IMR-90 (cell line): Measurements from ENCODE around the gene AKNA. TPM values are rescaled to one million over a fixed set of nuclear protein-coding genes. Genes with fewer than 3 reads are reported as not detected.

ENCODE experiments used
- ATAC-seq: fragments of 200-7000 bp; cut with Tn5 transposase; 2 replicates; pipeline ENCODE4 v1.9.1; 2020; ENCODE audit warnings: low read depth, mild to moderate bottlenecking, moderate library complexity
- BruUV-seq: library from RNA; stranded (reverse); fragments of 400-500 nt; replicated peaks from 2 replicates; lab custom pipeline; 2021; lab: Mats Ljungman, UMichigan
- CTCF ChIA-PET: fragments of 300-600 bp; formaldehyde crosslinking; extraction: SDS; loops from one replicate; lab custom pipeline; 2021; ENCODE audit warnings: antibody characterized with exemption; lab: Yijun Ruan, JAX
- POLR2A ChIA-PET: fragments of 300-600 bp; sonication (Branson Sonifier 250); formaldehyde crosslinking; loops from one replicate; lab custom pipeline; 2022; ENCODE audit warnings: antibody characterized with exemption; ENCODE audit not compliant: unreplicated experiment; lab: Charles Lee
- DNase-seq: peaks from one replicate; pipeline ENCODE4 v3.0.0; 2013
- H2AFZ ChIP-seq: replicated peaks from 2 replicates; pipeline ENCODE3; 2013; ENCODE audit warnings: low read length, mild to moderate bottlenecking; ENCODE audit not compliant: poor library complexity
- H2AK5ac ChIP-seq: 2 replicates; pipeline ENCODE4 v1.6.1; 2013; ENCODE audit warnings: low read depth, low read length, inconsistent platforms
- H2AK9ac ChIP-seq: replicated peaks from 2 replicates; pipeline ENCODE3; 2013; ENCODE audit warnings: mild to moderate bottlenecking, low read depth, low read length, moderate library complexity; ENCODE audit not compliant: poor library complexity
- H2BK120ac ChIP-seq: 2 replicates; pipeline ENCODE4 v1.6.1; 2013; ENCODE audit warnings: low read depth, low read length, inconsistent platforms
- H2BK15ac ChIP-seq: 3 replicates; pipeline ENCODE4 v1.6.1; 2013; ENCODE audit warnings: low read depth, low read length, inconsistent platforms
- H2BK20ac ChIP-seq: 2 replicates; pipeline ENCODE4 v1.6.1; 2013; ENCODE audit warnings: low read depth, mild to moderate bottlenecking, inconsistent platforms, low read length, moderate library complexity
- H2BK5ac ChIP-seq: 2 replicates; pipeline ENCODE4 v1.6.1; 2013; ENCODE audit warnings: mild to moderate bottlenecking, low read depth, low read length, inconsistent platforms; ENCODE audit not compliant: poor library complexity, severe bottlenecking
- H3K14ac ChIP-seq: replicated peaks from 2 replicates; pipeline ENCODE4 v1.6.1; 2013; ENCODE audit warnings: low read depth, low read length, inconsistent platforms
- H3K18ac ChIP-seq: 2 replicates; pipeline ENCODE4 v1.6.1; 2013; ENCODE audit warnings: low read depth, low read length, control low read depth
- H3K23ac ChIP-seq: 2 replicates; pipeline ENCODE4 v1.6.1; 2013; ENCODE audit warnings: low read depth, low read length, inconsistent platforms
- H3K27ac ChIP-seq: 2 replicates; pipeline ENCODE4 v1.5.1; 2013; ENCODE audit warnings: mild to moderate bottlenecking, control low read depth, low read length; ENCODE audit not compliant: insufficient read depth
- H3K27me3 ChIP-seq: 2 replicates; pipeline ENCODE4 v1.6.1; 2013; ENCODE audit warnings: low read length; ENCODE audit not compliant: control insufficient read depth, insufficient read depth
- H3K36me3 ChIP-seq: 2 replicates; pipeline ENCODE4 v1.6.1; 2013; ENCODE audit warnings: low read length, mixed read lengths; ENCODE audit not compliant: control insufficient read depth, insufficient read depth
- H3K4ac ChIP-seq: 2 replicates; pipeline ENCODE4 v1.6.1; 2013; ENCODE audit warnings: low read depth, low read length, inconsistent platforms
- H3K4me1 ChIP-seq: 2 replicates; pipeline ENCODE4 v1.6.1; 2013; ENCODE audit warnings: low read length, mixed read lengths; ENCODE audit not compliant: control insufficient read depth, insufficient read depth
- H3K4me2 ChIP-seq: 2 replicates; pipeline ENCODE4 v1.6.1; 2013; ENCODE audit warnings: low read depth, mild to moderate bottlenecking, control low read depth, low read length, moderate library complexity
- H3K4me3 ChIP-seq: 2 replicates; pipeline ENCODE4 v1.5.1; 2013; ENCODE audit warnings: low read depth, mild to moderate bottlenecking, control low read depth, low read length, moderate library complexity; ENCODE audit not compliant: insufficient read depth
- H3K56ac ChIP-seq: 2 replicates; pipeline ENCODE4 v1.6.1; 2013; ENCODE audit warnings: low read length, inconsistent platforms; ENCODE audit not compliant: insufficient read depth; ENCODE audit errors: extremely low read depth
- H3K79me1 ChIP-seq, 2 experiments: 2 replicates each; pipeline ENCODE4 v1.6.1; 2013; ENCODE audit warnings: low read length in 2 of 2, inconsistent platforms in 1 of 2, low read depth in 1 of 2
- H3K9ac ChIP-seq: 2 replicates; pipeline ENCODE4 v1.6.1; 2013; ENCODE audit warnings: low read depth, low read length, control low read depth
- H3K9me1 ChIP-seq: 2 replicates; pipeline ENCODE4 v1.6.1; 2013; ENCODE audit warnings: low read length, inconsistent platforms; ENCODE audit not compliant: insufficient read depth
- H3K9me3 ChIP-seq: 2 replicates; pipeline ENCODE4 v1.6.1; 2013; ENCODE audit warnings: low read length; ENCODE audit not compliant: control insufficient read depth, insufficient read depth
- H4K20me1 ChIP-seq: 2 replicates; pipeline ENCODE4 v1.6.1; 2013; ENCODE audit warnings: low read length, inconsistent platforms; ENCODE audit not compliant: insufficient read depth
- H4K5ac ChIP-seq: 2 replicates; pipeline ENCODE4 v1.6.1; 2013; ENCODE audit warnings: mild to moderate bottlenecking, low read depth, low read length, control low read depth
- H4K8ac ChIP-seq, 2 experiments: 2 replicates each; pipeline ENCODE4 v1.6.1; 2013; ENCODE audit warnings: low read depth in 2 of 2, low read length in 2 of 2, control low read depth in 1 of 2, inconsistent platforms in 1 of 2
- H4K91ac ChIP-seq: 2 replicates; pipeline ENCODE4 v1.6.1; 2013; ENCODE audit warnings: low read depth, low read length, inconsistent platforms; ENCODE audit not compliant: insufficient read depth
- BHLHE40 ChIP-seq: fragments of 150-350 bp; IDR thresholded peaks from 2 replicates; pipeline ENCODE4 v1.6.1; 2016; ENCODE audit warnings: mild to moderate bottlenecking, low read depth, low read length
- CEBPB ChIP-seq: IDR thresholded peaks from 2 replicates; pipeline ENCODE4 v1.6.1; 2012; ENCODE audit warnings: low read depth, low read length, improper control_type of control experiment
- CHD1 ChIP-seq: IDR thresholded peaks from 2 replicates; pipeline ENCODE4 v1.6.1; 2012; ENCODE audit warnings: low read depth, low read length, improper control_type of control experiment
- FOS ChIP-seq: fragments of 150-350 bp; IDR thresholded peaks from 2 replicates; pipeline ENCODE4 v1.6.1; 2016; ENCODE audit warnings: low read depth, low read length
- MAFK ChIP-seq: IDR thresholded peaks from 2 replicates; pipeline ENCODE4 v1.6.1; 2012; ENCODE audit warnings: low read depth, low read length, improper control_type of control experiment
- MAZ ChIP-seq: IDR thresholded peaks from 2 replicates; pipeline ENCODE4 v1.6.1; 2012; ENCODE audit warnings: low read depth, mild to moderate bottlenecking, low read length, improper control_type of control experiment, moderate library complexity, borderline replicate concordance
- MXI1 ChIP-seq: IDR thresholded peaks from 2 replicates; pipeline ENCODE4 v1.6.1; 2012; ENCODE audit warnings: low read depth, mild to moderate bottlenecking, low read length, moderate library complexity, borderline replicate concordance
- NFE2L2 ChIP-seq: fragments of 150-350 bp; IDR thresholded peaks from 2 replicates; pipeline ENCODE4 v1.6.1; 2016; ENCODE audit warnings: low read depth, mild to moderate bottlenecking, low read length
- POLR2A ChIP-seq: IDR thresholded peaks from 2 replicates; pipeline ENCODE4 v1.6.1; 2012; ENCODE audit warnings: mild to moderate bottlenecking, low read depth, low read length
- RAD21 ChIP-seq: IDR thresholded peaks from 2 replicates; pipeline ENCODE4 v1.6.1; 2012; ENCODE audit warnings: low read length, improper control_type of control experiment
- RCOR1 ChIP-seq: IDR thresholded peaks from 2 replicates; pipeline ENCODE4 v1.6.1; 2012; ENCODE audit warnings: mild to moderate bottlenecking, low read length, improper control_type of control experiment; ENCODE audit not compliant: insufficient replicate concordance
- RFX5 ChIP-seq: IDR thresholded peaks from 2 replicates; pipeline ENCODE4 v1.8.0; 2012; ENCODE audit warnings: low read depth, mild to moderate bottlenecking, low read length, moderate library complexity
- SMC3 ChIP-seq: fragments of 150-350 bp; IDR thresholded peaks from 2 replicates; pipeline ENCODE4 v1.6.1; 2016; ENCODE audit warnings: low read depth, mild to moderate bottlenecking, antibody characterized with exemption, low read length, moderate library complexity
- WGBS, 2 experiments: methylation state at CpG; one replicate each; pipeline versions ENCODE4 v1.1.5 to v1.1.7; 2013; ENCODE audit warnings: missing lambda C conversion rate in 2 of 2; ENCODE audit not compliant: insufficient read length in 1 of 2; ENCODE audit errors: extremely low coverage in 2 of 2; 5-methylcytosine and 5-hydroxymethylcytosine counted together
- dilution Hi-C: fragments of 300-500 bp; cut with HindIII; formaldehyde crosslinking; loops from one replicate; pipeline ENCODE4 v1.14.3; 2018; ENCODE audit warnings: low sequenced_read_pairs; ENCODE audit not compliant: unreplicated experiment
- in situ Hi-C: fragments of 300-500 bp; cut with MboI; formaldehyde crosslinking; loops from 3 replicates; pipeline ENCODE4 v1.14.3; 2019; ENCODE audit warnings: low sequenced_read_pairs, inconsistent platforms, mixed read lengths
- intact Hi-C: fragments of 100-400 bp; cut with micrococcal nuclease; formaldehyde crosslinking; loops from 2 replicates; pipeline ENCODE4 v1.10.0; 2022
- polyA plus RNA-seq, 3 experiments: library from polyadenylated mRNA; depleted of rRNA; stranded (reverse); fragments of >200 nt; gene quantifications; 2 replicates each; pipeline ENCODE4 v1.2.3, GENCODE V29; 2012; ENCODE audit warnings: low replicate concordance in 1 of 3
- total RNA-seq: library from RNA; depleted of rRNA; stranded (reverse); fragments of >200 nt; gene quantifications from 2 replicates; pipeline ENCODE4 v1.2.3, GENCODE V29; 2012
- TF ChIP-seq, protein P1 (sequence below): fragments of 150-350 bp; IDR thresholded peaks from 2 replicates; pipeline ENCODE4 v1.6.1; 2017; ENCODE audit warnings: mild to moderate bottlenecking, antibody characterized with exemption, low read length, low read depth
- TF ChIP-seq, protein P2 (sequence below): fragments of 150-350 bp; IDR thresholded peaks from 2 replicates; pipeline ENCODE4 v1.6.1; 2016; ENCODE audit warnings: low read depth, mild to moderate bottlenecking, low read length, moderate library complexity, borderline replicate concordance
- TF ChIP-seq, protein P3 (sequence below): conservative IDR thresholded peaks from 2 replicates; pipeline ENCODE4 v1.5.1; 2012; ENCODE audit warnings: mild to moderate bottlenecking, low read depth, low read length, improper control_type of control experiment

Gene AKNA
- total and polyA plus RNA-seq, 2 of the 4 experiments (the other 2 are of a cell fraction), result 2.7 to 7.3 TPM

DNA sequence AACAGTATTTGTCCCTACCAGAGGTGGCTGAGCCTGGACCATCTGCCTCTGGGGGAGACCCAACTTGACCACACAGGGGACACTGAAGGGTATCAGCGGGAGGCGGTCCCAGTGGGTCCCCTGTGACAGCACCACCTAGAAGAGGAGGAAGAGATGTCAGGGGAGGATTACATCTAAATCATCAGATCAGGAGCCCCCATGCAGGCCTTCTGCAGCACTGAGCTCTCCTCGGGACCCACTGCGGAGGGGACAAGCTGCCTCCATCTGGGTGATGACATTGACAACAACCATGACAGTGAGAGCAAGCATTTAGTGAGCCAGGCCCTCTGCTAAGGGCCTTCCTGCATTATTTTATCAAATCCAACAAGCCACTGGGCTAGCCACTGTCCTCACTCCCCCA is 45.8 kb downstream of the AKNA start:
- no peaks in the 10 kb centered on the region for H3K79me1 ChIP-seq
- H4K5ac ChIP-seq, result no peak overlapping the region
- H3K4me2 ChIP-seq, result no peak overlapping the region
- H2AFZ ChIP-seq, result no peak overlapping the region
- ChIA-PET POLR2A (no interaction called here), CTCF (no interaction called here)
- no peak for DNase-seq
- no peak overlapping the region for H2AK5ac ChIP-seq
- H4K8ac ChIP-seq, result no peak overlapping the region
- H2AK9ac ChIP-seq, result no peak overlapping the region
- no peak overlapping the region for H3K9ac ChIP-seq
- no peak overlapping the region for H3K4ac ChIP-seq
- WGBS, 2 experiments, result 100% methylated on average over 1 of the region's 4 CpGs; no CpG with 5 or more reads in 1 of the 2 experiments
- dilution Hi-C loops, result no loop called here
- no peak overlapping the region for H3K23ac ChIP-seq
- in situ Hi-C loops, result no loop called here
- no peak overlapping the region for H2BK5ac ChIP-seq
- H3K9me3 ChIP-seq, result no peaks in the 10 kb centered on the region
- no peak overlapping the region for H3K18ac ChIP-seq
- intact Hi-C loops, result no loop called here
- no peak overlapping the region for H3K56ac ChIP-seq
- no peaks in the 10 kb centered on the region for H3K27me3 ChIP-seq
- no peaks in the 10 kb centered on the region for H4K20me1 ChIP-seq
- no peak overlapping the region for H3K27ac ChIP-seq
- no peak for ATAC-seq
- H3K9me1 ChIP-seq, result no peaks in the 10 kb centered on the region
- H2BK20ac ChIP-seq, result no peak overlapping the region
- TF ChIP-seq MAZ (no peak), POLR2A (no peak), RAD21 (no peak), FOS (no peak), RFX5 (no peak), NFE2L2 (no peak), BHLHE40 (no peak), CHD1 (no peak), RCOR1 (no peak), SMC3 (no peak), MXI1 (no peak), CEBPB (no peak), MAFK (no peak)
- TF ChIP-seq, protein P1, sequence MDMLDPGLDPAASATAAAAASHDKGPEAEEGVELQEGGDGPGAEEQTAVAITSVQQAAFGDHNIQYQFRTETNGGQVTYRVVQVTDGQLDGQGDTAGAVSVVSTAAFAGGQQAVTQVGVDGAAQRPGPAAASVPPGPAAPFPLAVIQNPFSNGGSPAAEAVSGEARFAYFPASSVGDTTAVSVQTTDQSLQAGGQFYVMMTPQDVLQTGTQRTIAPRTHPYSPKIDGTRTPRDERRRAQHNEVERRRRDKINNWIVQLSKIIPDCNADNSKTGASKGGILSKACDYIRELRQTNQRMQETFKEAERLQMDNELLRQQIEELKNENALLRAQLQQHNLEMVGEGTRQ, result no peak
- TF ChIP-seq, protein P2, sequence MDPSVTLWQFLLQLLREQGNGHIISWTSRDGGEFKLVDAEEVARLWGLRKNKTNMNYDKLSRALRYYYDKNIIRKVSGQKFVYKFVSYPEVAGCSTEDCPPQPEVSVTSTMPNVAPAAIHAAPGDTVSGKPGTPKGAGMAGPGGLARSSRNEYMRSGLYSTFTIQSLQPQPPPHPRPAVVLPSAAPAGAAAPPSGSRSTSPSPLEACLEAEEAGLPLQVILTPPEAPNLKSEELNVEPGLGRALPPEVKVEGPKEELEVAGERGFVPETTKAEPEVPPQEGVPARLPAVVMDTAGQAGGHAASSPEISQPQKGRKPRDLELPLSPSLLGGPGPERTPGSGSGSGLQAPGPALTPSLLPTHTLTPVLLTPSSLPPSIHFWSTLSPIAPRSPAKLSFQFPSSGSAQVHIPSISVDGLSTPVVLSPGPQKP, result no peak
- TF ChIP-seq, protein P3, sequence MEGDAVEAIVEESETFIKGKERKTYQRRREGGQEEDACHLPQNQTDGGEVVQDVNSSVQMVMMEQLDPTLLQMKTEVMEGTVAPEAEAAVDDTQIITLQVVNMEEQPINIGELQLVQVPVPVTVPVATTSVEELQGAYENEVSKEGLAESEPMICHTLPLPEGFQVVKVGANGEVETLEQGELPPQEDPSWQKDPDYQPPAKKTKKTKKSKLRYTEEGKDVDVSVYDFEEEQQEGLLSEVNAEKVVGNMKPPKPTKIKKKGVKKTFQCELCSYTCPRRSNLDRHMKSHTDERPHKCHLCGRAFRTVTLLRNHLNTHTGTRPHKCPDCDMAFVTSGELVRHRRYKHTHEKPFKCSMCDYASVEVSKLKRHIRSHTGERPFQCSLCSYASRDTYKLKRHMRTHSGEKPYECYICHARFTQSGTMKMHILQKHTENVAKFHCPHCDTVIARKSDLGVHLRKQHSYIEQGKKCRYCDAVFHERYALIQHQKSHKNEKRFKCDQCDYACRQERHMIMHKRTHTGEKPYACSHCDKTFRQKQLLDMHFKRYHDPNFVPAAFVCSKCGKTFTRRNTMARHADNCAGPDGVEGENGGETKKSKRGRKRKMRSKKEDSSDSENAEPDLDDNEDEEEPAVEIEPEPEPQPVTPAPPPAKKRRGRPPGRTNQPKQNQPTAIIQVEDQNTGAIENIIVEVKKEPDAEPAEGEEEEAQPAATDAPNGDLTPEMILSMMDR, result no peak
- H2BK15ac ChIP-seq, result no peak overlapping the region
- H3K4me3 ChIP-seq, result no peak overlapping the region
- no peaks in the 10 kb centered on the region for H3K4me1 ChIP-seq
- peaks cover 74% of the 10 kb centered on the region for H3K36me3 ChIP-seq
- no peak overlapping the region for H2BK120ac ChIP-seq
- BruUV-seq, result no TSS peak
- H3K14ac ChIP-seq, result no peak overlapping the region
- H4K91ac ChIP-seq, result no peak overlapping the region
